Peyer's patch (tissue), 4 donors: ENCODE measurements around the gene TUBD1.

Experiments
- POLR2A ChIP-seq, 2 donors: fragments of 450-650 bp; IDR thresholded peaks; one replicate each; pipeline ENCODE4 v1.5.1; 2017; ENCODE audit warnings: antibody characterized with exemption in 2 of 2, mild to moderate bottlenecking in 2 of 2, moderate library complexity in 2 of 2
- TF ChIP-seq, protein P1 (sequence below), 6 experiments: fragments of 450-650 bp in 4 of 6; fragments of 200-600 bp in 2 of 6; sonication (generic) in 1 of 6; IDR thresholded peaks; one replicate each; pipeline ENCODE4 v1.5.1; 2017 to 2019; ENCODE audit warnings: antibody characterized with exemption in 6 of 6, mild to moderate bottlenecking in 3 of 6, moderate library complexity in 1 of 6

DNA sequence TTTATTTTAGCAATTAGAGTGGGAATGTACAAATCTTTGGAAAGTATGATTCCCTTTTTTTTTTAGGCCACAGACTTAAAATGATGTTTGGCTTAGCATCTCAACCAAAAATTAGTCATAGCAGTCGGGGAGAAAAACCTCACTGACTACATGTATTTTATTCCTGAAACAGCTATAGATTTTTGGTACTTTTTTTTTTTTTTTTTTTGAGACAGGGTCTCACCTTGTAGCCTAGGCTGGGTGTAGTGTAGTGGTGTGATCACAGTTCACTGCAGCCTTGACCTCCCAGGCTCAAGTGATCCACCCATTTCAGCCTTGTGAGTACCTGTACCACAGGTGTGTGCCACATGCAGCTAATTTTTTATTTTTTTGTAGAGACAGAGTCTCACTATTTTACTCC lies 48.4 kb upstream of the TUBD1 start:
- TF ChIP-seq POLR2A (IDR thresholded peaks at IDR 0.05) = no peak
- TF ChIP-seq, protein P1, sequence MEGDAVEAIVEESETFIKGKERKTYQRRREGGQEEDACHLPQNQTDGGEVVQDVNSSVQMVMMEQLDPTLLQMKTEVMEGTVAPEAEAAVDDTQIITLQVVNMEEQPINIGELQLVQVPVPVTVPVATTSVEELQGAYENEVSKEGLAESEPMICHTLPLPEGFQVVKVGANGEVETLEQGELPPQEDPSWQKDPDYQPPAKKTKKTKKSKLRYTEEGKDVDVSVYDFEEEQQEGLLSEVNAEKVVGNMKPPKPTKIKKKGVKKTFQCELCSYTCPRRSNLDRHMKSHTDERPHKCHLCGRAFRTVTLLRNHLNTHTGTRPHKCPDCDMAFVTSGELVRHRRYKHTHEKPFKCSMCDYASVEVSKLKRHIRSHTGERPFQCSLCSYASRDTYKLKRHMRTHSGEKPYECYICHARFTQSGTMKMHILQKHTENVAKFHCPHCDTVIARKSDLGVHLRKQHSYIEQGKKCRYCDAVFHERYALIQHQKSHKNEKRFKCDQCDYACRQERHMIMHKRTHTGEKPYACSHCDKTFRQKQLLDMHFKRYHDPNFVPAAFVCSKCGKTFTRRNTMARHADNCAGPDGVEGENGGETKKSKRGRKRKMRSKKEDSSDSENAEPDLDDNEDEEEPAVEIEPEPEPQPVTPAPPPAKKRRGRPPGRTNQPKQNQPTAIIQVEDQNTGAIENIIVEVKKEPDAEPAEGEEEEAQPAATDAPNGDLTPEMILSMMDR (IDR thresholded peaks at IDR 0.05) = no peak
